ENCODE data around the gene MAN2B2.

GRCh38 chr4:6584865-6585264 lies 9.9 kb downstream of the MAN2B2 start:
- TF ChIP-seq POLR2A (IDR thresholded peaks at IDR 0.05), result no peak
- TF ChIP-seq CTCF (IDR thresholded peaks at IDR 0.05), result no peak
